ENCODE data around the gene CD300A. TPM values are rescaled to one million over a fixed set of nuclear protein-coding genes. Genes with fewer than 3 reads are reported as not detected.

The CD300A gene
- total and polyA plus RNA-seq, 2 donors (not counting 3 experiments of a cell fraction or from before 2014, with no cell fraction given), result not detected

DNA sequence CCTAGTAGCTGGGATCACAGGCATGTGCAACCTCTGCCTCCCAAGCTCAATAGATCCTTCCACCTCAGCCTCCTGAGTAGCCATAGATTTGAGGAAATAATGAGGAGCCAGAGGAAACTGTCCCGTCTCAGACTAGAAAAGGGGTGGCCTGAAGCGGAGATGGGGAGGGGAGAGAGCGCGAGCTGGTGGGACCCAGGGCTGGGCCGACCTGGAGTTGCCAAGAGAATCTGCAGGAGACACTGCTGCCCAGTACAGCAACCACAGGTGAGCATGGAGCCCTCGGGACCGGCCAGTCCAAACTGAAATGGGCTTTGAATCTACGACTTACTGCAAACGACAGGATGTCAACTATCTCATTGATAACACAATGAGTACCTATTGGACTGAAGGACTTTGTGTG lies 24.3 kb downstream of the CD300A start:
- Histone ChIP-seq H3K79me2 (ENCODE audit: control insufficient read depth, insufficient read depth, low read length) (no peaks in the 10 kb centered on the region), H2AFZ (ENCODE audit: low read depth, low read length) (no peak overlapping the region), H3K36me3 (ENCODE audit: control insufficient read depth in 2 of 2, extremely low read depth in 1 of 2, insufficient read depth in 2 of 2, low read length in 2 of 2) (no peaks in the 10 kb centered on the region), H3K27me3 (ENCODE audit: control insufficient read depth in 2 of 2, insufficient read depth in 2 of 2, low read length in 2 of 2) (no peaks in the 10 kb centered on the region), H4K20me1 (replicated peaks; ENCODE audit: control insufficient read depth, extremely low read depth, insufficient read depth, low read length) (no peaks in the 10 kb centered on the region), H3K9ac (replicated peaks; ENCODE audit: extremely low read depth, insufficient read depth, low read length) (no peak overlapping the region), H3K9me3 (replicated peaks; ENCODE audit: control insufficient read depth, insufficient read depth, low read length) (no peaks in the 10 kb centered on the region), H3K4me1 (ENCODE audit: control insufficient read depth, extremely low read depth, insufficient read depth, low read length) (no peaks in the 10 kb centered on the region), H3K4me3 (replicated peaks in 1 of 3; ENCODE audit: insufficient read depth in 1 of 3, low read depth in 1 of 3, low read length in 3 of 3) (no peak overlapping the region), H3K4me2 (ENCODE audit: insufficient read depth, low read length) (no peak overlapping the region), H3K27ac (ENCODE audit: insufficient read depth, low read depth, low read length) (no peak overlapping the region), H3K9me1 (replicated peaks; ENCODE audit: control insufficient read depth, extremely low read depth, insufficient read depth, low read length) (no peaks in the 10 kb centered on the region)
- no peak for TF ChIP-seq GATA2 (IDR thresholded peaks at IDR 0.05; ENCODE audit: insufficient read depth, insufficient read length, low read depth, low read length)
- TF ChIP-seq MYC (IDR thresholded peaks at IDR 0.05; ENCODE audit: low read depth, low read length), result no peak
- no peak for TF ChIP-seq POLR2A (IDR thresholded peaks at IDR 0.05; ENCODE audit: low read depth, low read length)
- TF ChIP-seq FOS (IDR thresholded peaks at IDR 0.05; ENCODE audit: borderline replicate concordance, insufficient read depth, low read length), result no peak
- no peak for TF ChIP-seq EZH2 (IDR thresholded peaks at IDR 0.05; ENCODE audit: borderline replicate concordance, low read depth, low read length, severe bottlenecking)
- TF ChIP-seq JUN (IDR thresholded peaks at IDR 0.05; ENCODE audit: borderline replicate concordance, insufficient read depth, insufficient read length, low read depth), result no peak
- TF ChIP-seq, protein P1, sequence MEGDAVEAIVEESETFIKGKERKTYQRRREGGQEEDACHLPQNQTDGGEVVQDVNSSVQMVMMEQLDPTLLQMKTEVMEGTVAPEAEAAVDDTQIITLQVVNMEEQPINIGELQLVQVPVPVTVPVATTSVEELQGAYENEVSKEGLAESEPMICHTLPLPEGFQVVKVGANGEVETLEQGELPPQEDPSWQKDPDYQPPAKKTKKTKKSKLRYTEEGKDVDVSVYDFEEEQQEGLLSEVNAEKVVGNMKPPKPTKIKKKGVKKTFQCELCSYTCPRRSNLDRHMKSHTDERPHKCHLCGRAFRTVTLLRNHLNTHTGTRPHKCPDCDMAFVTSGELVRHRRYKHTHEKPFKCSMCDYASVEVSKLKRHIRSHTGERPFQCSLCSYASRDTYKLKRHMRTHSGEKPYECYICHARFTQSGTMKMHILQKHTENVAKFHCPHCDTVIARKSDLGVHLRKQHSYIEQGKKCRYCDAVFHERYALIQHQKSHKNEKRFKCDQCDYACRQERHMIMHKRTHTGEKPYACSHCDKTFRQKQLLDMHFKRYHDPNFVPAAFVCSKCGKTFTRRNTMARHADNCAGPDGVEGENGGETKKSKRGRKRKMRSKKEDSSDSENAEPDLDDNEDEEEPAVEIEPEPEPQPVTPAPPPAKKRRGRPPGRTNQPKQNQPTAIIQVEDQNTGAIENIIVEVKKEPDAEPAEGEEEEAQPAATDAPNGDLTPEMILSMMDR (IDR thresholded peaks at IDR 0.05; ENCODE audit: extremely low read depth in 1 of 2, insufficient read depth in 1 of 2, low read depth in 1 of 2, low read length in 2 of 2), result no peak
- BruUV-seq (replicated peaks), result no TSS peak
- intact Hi-C loops (cut with micrococcal nuclease) (no loop called here), dilution Hi-C loops (cut with MboI; ENCODE audit: extremely low pct_ligation_motif_present, low sequenced_read_pairs) (no loop called here)
- POLR2A ChIA-PET, result no interaction called here
- FAIRE-seq (no peak), DNase-seq (ENCODE audit: low read depth, low spot score) (no peak)
- CTCF ChIA-PET, result interaction anchor here (1.0 to 2.5 kb wide), 2 partner anchors 112 to 122 kb away, joined by 4 to 16 read pairs; partner anchors contain the start of gene GPR142

Measured in endothelial cell of umbilical vein (primary cell).